H9 (cell line): Measurements from ENCODE around the gene TRMT61B. TPM values are rescaled to one million over a fixed set of nuclear protein-coding genes. Genes with fewer than 3 reads are reported as not detected.

Source experiments
- DNase-seq: peaks from one replicate; pipeline ENCODE4 v3.0.0-alpha.2; 2017
- H2AFZ ChIP-seq: one replicate; pipeline ENCODE4 v1.6.1; 2013; ENCODE audit warnings: mild to moderate bottlenecking, low read length, control low read depth, moderate library complexity
- H2AK5ac ChIP-seq: 2 replicates; pipeline ENCODE4 v1.6.1; 2013; ENCODE audit warnings: low read length, control low read depth, mixed read lengths; ENCODE audit not compliant: insufficient read length
- H2BK120ac ChIP-seq: one replicate; pipeline ENCODE4 v1.6.1; 2013; ENCODE audit warnings: low read depth, mild to moderate bottlenecking, low read length, control low read depth, inconsistent platforms; ENCODE audit not compliant: poor library complexity, severe bottlenecking
- H2BK12ac ChIP-seq: 2 replicates; pipeline ENCODE4 v1.6.1; 2013; ENCODE audit warnings: low read length, control low read depth, mixed read lengths, low read depth; ENCODE audit not compliant: insufficient read length
- H2BK15ac ChIP-seq: 2 replicates; pipeline ENCODE4 v1.6.1; 2013; ENCODE audit warnings: low read depth, low read length, control low read depth
- H2BK20ac ChIP-seq: one replicate; pipeline ENCODE4 v1.6.1; 2013; ENCODE audit warnings: low read depth, mild to moderate bottlenecking, low read length, control low read depth, inconsistent platforms; ENCODE audit not compliant: poor library complexity, severe bottlenecking
- H2BK5ac ChIP-seq: 2 replicates; pipeline ENCODE4 v1.6.1; 2013; ENCODE audit warnings: low read length, control low read depth, mixed read lengths; ENCODE audit not compliant: insufficient read length
- H3K14ac ChIP-seq: 2 replicates; pipeline ENCODE4 v1.6.1; 2013; ENCODE audit warnings: low read length, control low read depth; ENCODE audit not compliant: insufficient read depth
- H3K18ac ChIP-seq: 2 replicates; pipeline ENCODE4 v1.6.1; 2013; ENCODE audit warnings: low read depth, mild to moderate bottlenecking, mixed read lengths, low read length, control low read depth; ENCODE audit not compliant: insufficient read length
- H3K23ac ChIP-seq: 2 replicates; pipeline ENCODE4 v1.6.1; 2013; ENCODE audit warnings: low read length, control low read depth, mixed read lengths, low read depth; ENCODE audit not compliant: insufficient read length
- H3K23me2 ChIP-seq: 2 replicates; pipeline ENCODE4 v1.6.1; 2013; ENCODE audit warnings: low read depth, mild to moderate bottlenecking, mixed read lengths, low read length, control low read depth; ENCODE audit not compliant: insufficient read length, poor library complexity, severe bottlenecking
- H3K27ac ChIP-seq: 2 replicates; pipeline ENCODE4 v1.5.1; 2013; ENCODE audit warnings: low read length, control low read depth, mixed read lengths, low read depth; ENCODE audit not compliant: insufficient read length
- H3K27me3 ChIP-seq: 2 replicates; pipeline ENCODE4 v1.6.1; 2013; ENCODE audit warnings: low read length, control low read depth, inconsistent platforms; ENCODE audit not compliant: insufficient read depth
- H3K4ac ChIP-seq: 2 replicates; pipeline ENCODE4 v1.6.1; 2013; ENCODE audit warnings: low read depth, mild to moderate bottlenecking, control low read depth, inconsistent platforms, low read length, moderate library complexity
- H3K4me1 ChIP-seq: 2 replicates; pipeline ENCODE4 v1.6.1; 2013; ENCODE audit warnings: low read length, control low read depth, inconsistent platforms; ENCODE audit not compliant: insufficient read depth
- H3K4me2 ChIP-seq: 2 replicates; pipeline ENCODE4 v1.6.1; 2013; ENCODE audit warnings: low read length, control low read depth, mixed read lengths; ENCODE audit not compliant: insufficient read length, insufficient read depth
- H3K56ac ChIP-seq: 2 replicates; pipeline ENCODE4 v1.6.1; 2013; ENCODE audit warnings: low read depth, mild to moderate bottlenecking, mixed read lengths, low read length, control low read depth; ENCODE audit not compliant: insufficient read length
- H3K79me1 ChIP-seq: 2 replicates; pipeline ENCODE4 v1.6.1; 2013; ENCODE audit warnings: low read depth, mild to moderate bottlenecking, moderate library complexity, low read length, control low read depth, inconsistent platforms; ENCODE audit not compliant: insufficient read depth, poor library complexity, severe bottlenecking
- H3K79me2 ChIP-seq: 2 replicates; pipeline ENCODE4 v1.6.1; 2013; ENCODE audit warnings: low read length, control low read depth, inconsistent platforms; ENCODE audit not compliant: insufficient read depth
- H3K9ac ChIP-seq: 2 replicates; pipeline ENCODE4 v1.6.1; 2013; ENCODE audit warnings: low read length, control low read depth, mixed read lengths; ENCODE audit not compliant: insufficient read length; ENCODE audit errors: extremely low read depth
- H3K9me3 ChIP-seq: one replicate; pipeline ENCODE4 v1.6.1; 2013; ENCODE audit warnings: low read depth, low read length, inconsistent platforms; ENCODE audit not compliant: control insufficient read depth
- H3T11ph ChIP-seq: one replicate; pipeline ENCODE4 v1.6.1; 2013; ENCODE audit warnings: mild to moderate bottlenecking, low read length, control low read depth, inconsistent platforms
- H4K20me1 ChIP-seq: one replicate; pipeline ENCODE4 v1.6.1; 2013; ENCODE audit not compliant: control insufficient read depth, insufficient read length, insufficient read depth
- H4K5ac ChIP-seq: 2 replicates; pipeline ENCODE4 v1.6.1; 2013; ENCODE audit warnings: low read depth, mild to moderate bottlenecking, mixed read lengths, low read length, control low read depth; ENCODE audit not compliant: insufficient read length
- H4K8ac ChIP-seq: replicated peaks from 2 replicates; pipeline ENCODE4 v1.6.1; 2013; ENCODE audit warnings: low read length, control low read depth, mixed read lengths, low read depth; ENCODE audit not compliant: insufficient read length
- H4K91ac ChIP-seq: 2 replicates; pipeline ENCODE4 v1.6.1; 2013; ENCODE audit warnings: low read depth, mild to moderate bottlenecking, moderate library complexity, mixed read lengths, low read length, control low read depth; ENCODE audit not compliant: insufficient read length
- H3K27ac Mint-ChIP-seq, 3 experiments: 2 replicates in 2 of 3; 3 replicates in 1 of 3; pipeline ENCODE4 v1.8.0; 2020 to 2021; ENCODE audit warnings: mixed read lengths in 3 of 3, mild to moderate bottlenecking in 1 of 3, moderate library complexity in 1 of 3
- H3K27me3 Mint-ChIP-seq: 2 replicates; pipeline ENCODE4 v1.8.0; 2021; ENCODE audit warnings: low read depth, mild to moderate bottlenecking, moderate library complexity, mixed read lengths
- H3K36me3 Mint-ChIP-seq, 3 experiments: 2 replicates in 2 of 3; 3 replicates in 1 of 3; pipeline ENCODE4 v1.8.0; 2020 to 2021; ENCODE audit warnings: low read depth in 3 of 3, mixed read lengths in 3 of 3; ENCODE audit not compliant: insufficient read depth in 1 of 3
- H3K4me1 Mint-ChIP-seq, 2 experiments: 2 replicates each; pipeline ENCODE4 v1.8.0; 2020; ENCODE audit warnings: mixed read lengths in 2 of 2
- H3K4me3 Mint-ChIP-seq, 2 experiments: 2 replicates in 1 of 2; 3 replicates in 1 of 2; pipeline ENCODE4 v1.8.0; 2020 to 2021; ENCODE audit warnings: mild to moderate bottlenecking in 2 of 2, mixed read lengths in 2 of 2, moderate library complexity in 1 of 2
- H3K9me3 Mint-ChIP-seq, 2 experiments: 2 replicates in 1 of 2; 3 replicates in 1 of 2; pipeline ENCODE4 v1.8.0; 2020; ENCODE audit warnings: mild to moderate bottlenecking in 2 of 2, mixed read lengths in 2 of 2, moderate library complexity in 1 of 2
- CTCF ChIP-seq: fragments of 200-600 bp; sonication (generic); conservative IDR thresholded peaks from 3 replicates; pipeline ENCODE4 v1.8.0; 2021; ENCODE audit warnings: antibody characterized with exemption, mild to moderate bottlenecking
- total RNA-seq: library from RNA; stranded (reverse); gene quantifications from 2 replicates; pipeline ENCODE4 v1.2.1, GENCODE V29; 2021

Gene TRMT61B
- total RNA-seq, 1 experiment from 2014 or later = 20.7 TPM

DNA sequence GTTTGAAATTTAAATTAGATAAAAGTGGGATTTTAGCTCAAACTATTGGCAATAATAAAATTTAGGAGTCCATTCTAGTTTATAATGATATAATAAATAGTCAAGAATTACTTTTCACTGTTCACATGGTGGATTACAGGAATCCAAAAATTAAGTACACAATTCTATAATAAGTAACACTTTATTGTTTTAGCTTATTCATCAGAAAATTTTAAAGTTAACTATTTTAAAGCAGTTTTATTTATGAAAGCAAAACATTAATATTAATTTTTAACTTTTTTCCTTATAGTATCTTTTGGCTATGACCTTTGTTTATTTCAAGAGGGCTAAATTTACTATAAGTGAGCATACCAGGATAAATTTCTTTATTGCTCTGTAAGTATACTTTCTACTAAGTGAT is 48.1 kb downstream of the TRMT61B start:
- Mint-ChIP-seq H3K9me3 (no peaks in the 10 kb centered on the region), H3K27ac (no peak overlapping the region), H3K36me3 (no peaks in the 10 kb centered on the region), H3K27me3 (no peaks in the 10 kb centered on the region), H3K4me1 (no peaks in the 10 kb centered on the region), H3K4me3 (no peak overlapping the region)
- Histone ChIP-seq H2BK15ac (no peak overlapping the region), H3K79me1 (no peaks in the 10 kb centered on the region), H3K9me3 (no peaks in the 10 kb centered on the region), H2BK5ac (no peak overlapping the region), H3K23ac (no peak overlapping the region), H3K4ac (no peak overlapping the region), H2BK120ac (no peak overlapping the region), H4K91ac (no peak overlapping the region), H2AK5ac (no peak overlapping the region), H3K27me3 (no peaks in the 10 kb centered on the region), H4K20me1 (no peaks in the 10 kb centered on the region), H3K14ac (no peak overlapping the region), H2AFZ (no peak overlapping the region), H3K23me2 (no peaks in the 10 kb centered on the region), H3K4me1 (no peaks in the 10 kb centered on the region), H3K79me2 (no peaks in the 10 kb centered on the region), H3K4me2 (no peak overlapping the region), H3T11ph (no peak overlapping the region), H3K27ac (no peak overlapping the region), H4K8ac (no peak overlapping the region), H2BK20ac (no peak overlapping the region), H3K56ac (no peak overlapping the region), H2BK12ac (no peak overlapping the region), H4K5ac (no peak overlapping the region), H3K9ac (no peak overlapping the region), H3K18ac (no peak overlapping the region)
- TF ChIP-seq CTCF = no peak
- no peak for DNase-seq
